Measurements from ENCODE around the gene REXO5. TPM values are rescaled to one million over a fixed set of nuclear protein-coding genes. Genes with fewer than 3 reads are reported as not detected.

REXO5 gene
- total RNA-seq, 3 donors from 2014 or later = 3.0 to 6.9 (median 4.1) TPM

DNA sequence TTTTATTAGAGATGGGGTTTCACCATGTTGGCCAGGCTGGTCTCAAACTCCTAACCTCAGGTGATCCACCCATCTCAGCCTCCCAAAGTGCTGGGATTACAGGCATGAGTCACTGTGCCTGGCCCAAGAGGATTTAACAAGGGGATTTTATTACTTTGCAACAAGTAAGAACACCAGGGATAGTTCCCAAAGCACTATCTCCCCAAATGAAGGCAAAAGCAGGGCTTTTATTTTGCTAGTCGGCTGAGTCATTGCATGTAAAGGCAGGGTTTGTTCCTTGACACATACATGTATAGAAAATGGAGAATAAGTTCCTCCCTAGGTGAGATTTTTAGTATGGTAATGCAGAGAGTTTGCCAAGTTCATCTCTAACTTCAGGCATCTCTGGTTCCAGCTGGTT lies 24.0 kb downstream of the REXO5 start:
- TF ChIP-seq, protein P1, sequence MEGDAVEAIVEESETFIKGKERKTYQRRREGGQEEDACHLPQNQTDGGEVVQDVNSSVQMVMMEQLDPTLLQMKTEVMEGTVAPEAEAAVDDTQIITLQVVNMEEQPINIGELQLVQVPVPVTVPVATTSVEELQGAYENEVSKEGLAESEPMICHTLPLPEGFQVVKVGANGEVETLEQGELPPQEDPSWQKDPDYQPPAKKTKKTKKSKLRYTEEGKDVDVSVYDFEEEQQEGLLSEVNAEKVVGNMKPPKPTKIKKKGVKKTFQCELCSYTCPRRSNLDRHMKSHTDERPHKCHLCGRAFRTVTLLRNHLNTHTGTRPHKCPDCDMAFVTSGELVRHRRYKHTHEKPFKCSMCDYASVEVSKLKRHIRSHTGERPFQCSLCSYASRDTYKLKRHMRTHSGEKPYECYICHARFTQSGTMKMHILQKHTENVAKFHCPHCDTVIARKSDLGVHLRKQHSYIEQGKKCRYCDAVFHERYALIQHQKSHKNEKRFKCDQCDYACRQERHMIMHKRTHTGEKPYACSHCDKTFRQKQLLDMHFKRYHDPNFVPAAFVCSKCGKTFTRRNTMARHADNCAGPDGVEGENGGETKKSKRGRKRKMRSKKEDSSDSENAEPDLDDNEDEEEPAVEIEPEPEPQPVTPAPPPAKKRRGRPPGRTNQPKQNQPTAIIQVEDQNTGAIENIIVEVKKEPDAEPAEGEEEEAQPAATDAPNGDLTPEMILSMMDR (IDR thresholded peaks at IDR 0.05) = no peak
- no peak for DNase-seq
- ATAC-seq = no peak
- Histone ChIP-seq H3K9me3 (no peaks in the 10 kb centered on the region), H3K4me1 (ENCODE audit: low read depth) (no peaks in the 10 kb centered on the region), H3K4me3 (no peak overlapping the region), H3K36me3 (ENCODE audit: low read depth) (no peaks in the 10 kb centered on the region)
- intact Hi-C loops (cut with DNase I, micrococcal nuclease) = no loop called here

DNA sequence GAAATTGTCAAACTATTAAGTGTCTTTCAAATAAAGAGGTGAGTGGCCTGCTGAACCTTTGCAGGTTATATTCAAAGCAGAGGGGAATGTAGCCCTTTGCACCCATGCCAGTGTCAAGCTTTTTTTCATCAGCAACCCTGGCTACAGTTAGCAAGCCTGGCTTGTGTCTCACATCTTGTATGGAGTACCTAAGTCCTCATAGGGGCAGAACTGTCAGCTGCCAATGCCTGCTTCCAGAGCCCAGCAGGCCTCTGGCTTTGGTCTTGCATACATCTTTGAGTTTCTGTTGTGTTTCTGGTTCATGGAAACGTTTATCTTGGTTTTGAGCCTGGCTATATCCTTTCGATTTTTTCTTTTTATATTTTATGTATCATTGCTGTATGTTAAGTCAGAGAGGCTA lies 26.8 kb downstream of the REXO5 start:
- TF ChIP-seq, protein P1 (IDR thresholded peaks at IDR 0.05) = no peak
- no peaks in the 10 kb centered on the region for H3K4me1 ChIP-seq (ENCODE audit: low read depth)
- ATAC-seq (no peak), DNase-seq (no peak)
- intact Hi-C loops (cut with DNase I, micrococcal nuclease) = no loop called here
- H3K4me3 ChIP-seq = no peak overlapping the region
- peaks cover 6% of the 10 kb centered on the region for H3K9me3 ChIP-seq
- no peaks in the 10 kb centered on the region for H3K36me3 ChIP-seq (ENCODE audit: low read depth)

DNA sequence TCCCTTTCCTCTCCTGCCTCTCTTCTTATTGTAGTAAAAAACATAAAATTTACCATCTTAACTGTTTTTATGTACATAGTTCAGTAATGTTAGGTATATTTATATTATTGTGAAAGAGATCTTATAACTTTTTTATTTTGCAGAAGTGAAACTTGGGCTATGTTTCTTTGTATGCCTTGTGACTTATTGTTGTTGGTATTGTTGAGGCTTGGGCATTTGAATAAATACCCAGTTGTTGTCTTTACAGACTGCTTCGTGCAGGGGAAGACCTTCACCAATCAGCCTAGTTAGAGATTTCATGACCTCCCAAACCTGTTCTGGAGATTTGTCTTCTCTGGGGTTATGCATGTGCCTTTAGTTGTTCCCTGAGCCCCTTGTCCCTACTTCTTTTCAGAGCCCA lies 31.9 kb downstream of the REXO5 start:
- H3K36me3 ChIP-seq (ENCODE audit: low read depth) = no peaks in the 10 kb centered on the region
- TF ChIP-seq, protein P1 (IDR thresholded peaks at IDR 0.05) = no peak
- DNase-seq (no peak), ATAC-seq (no peak)
- H3K4me3 ChIP-seq = no peak overlapping the region
- H3K4me1 ChIP-seq (ENCODE audit: low read depth) = no peaks in the 10 kb centered on the region
- intact Hi-C loops (cut with DNase I, micrococcal nuclease) = no loop called here
- peaks cover 6% of the 10 kb centered on the region for H3K9me3 ChIP-seq

DNA sequence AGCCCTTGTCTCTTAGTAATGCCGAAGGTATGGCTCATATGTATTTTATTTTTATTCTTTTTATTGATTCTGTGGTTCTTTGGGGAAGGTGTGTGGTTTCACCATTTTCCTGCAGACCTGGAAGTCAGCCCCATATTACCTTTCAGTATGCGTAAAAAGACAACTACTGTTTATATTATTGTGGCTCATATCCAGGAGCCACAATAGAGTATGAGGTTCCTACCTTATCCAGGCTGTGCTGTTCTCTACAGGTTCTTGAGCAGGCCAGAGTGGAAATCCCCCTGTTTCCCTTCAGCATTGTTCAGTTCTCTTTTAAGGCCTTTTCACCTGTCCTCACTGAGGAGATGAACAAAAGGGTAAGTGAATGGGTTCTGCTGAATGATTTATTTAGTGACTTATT lies 33.2 kb downstream of the REXO5 start:
- TF ChIP-seq, protein P1 (IDR thresholded peaks at IDR 0.05) = no peak
- no peak for DNase-seq
- Histone ChIP-seq H3K4me3 (no peak overlapping the region), H3K4me1 (ENCODE audit: low read depth) (no peaks in the 10 kb centered on the region), H3K9me3 (peaks cover 6% of the 10 kb centered on the region), H3K36me3 (ENCODE audit: low read depth) (no peaks in the 10 kb centered on the region)
- intact Hi-C loops (cut with DNase I, micrococcal nuclease) = no loop called here
- ATAC-seq = no peak

DNA sequence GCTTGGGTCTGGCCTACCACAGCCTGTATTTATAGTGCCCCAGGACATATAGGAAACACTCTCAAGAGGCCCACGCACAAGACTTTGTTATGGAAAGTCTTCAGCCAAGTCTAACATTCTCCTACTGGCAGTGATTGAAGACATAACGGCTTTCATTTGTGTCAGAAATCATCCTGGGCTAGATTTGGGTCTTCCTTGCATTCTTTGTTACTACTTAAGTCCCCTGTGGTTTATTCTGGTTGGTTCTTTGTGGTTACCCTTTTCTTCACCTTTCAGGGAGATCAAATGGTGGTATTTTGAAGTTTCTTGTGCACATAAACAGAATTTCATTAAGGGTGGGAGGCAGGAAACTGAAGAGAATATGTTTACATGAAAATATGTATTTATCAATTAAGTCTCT lies 37.7 kb downstream of the REXO5 start:
- intact Hi-C loops (cut with DNase I, micrococcal nuclease) = no loop called here
- DNase-seq (no peak), ATAC-seq (no peak)
- H3K4me1 ChIP-seq (ENCODE audit: low read depth) = no peaks in the 10 kb centered on the region
- TF ChIP-seq, protein P1 (IDR thresholded peaks at IDR 0.05) = no peak
- H3K4me3 ChIP-seq = no peak overlapping the region
- H3K9me3 ChIP-seq = no peaks in the 10 kb centered on the region
- H3K36me3 ChIP-seq (ENCODE audit: low read depth) = no peaks in the 10 kb centered on the region

DNA sequence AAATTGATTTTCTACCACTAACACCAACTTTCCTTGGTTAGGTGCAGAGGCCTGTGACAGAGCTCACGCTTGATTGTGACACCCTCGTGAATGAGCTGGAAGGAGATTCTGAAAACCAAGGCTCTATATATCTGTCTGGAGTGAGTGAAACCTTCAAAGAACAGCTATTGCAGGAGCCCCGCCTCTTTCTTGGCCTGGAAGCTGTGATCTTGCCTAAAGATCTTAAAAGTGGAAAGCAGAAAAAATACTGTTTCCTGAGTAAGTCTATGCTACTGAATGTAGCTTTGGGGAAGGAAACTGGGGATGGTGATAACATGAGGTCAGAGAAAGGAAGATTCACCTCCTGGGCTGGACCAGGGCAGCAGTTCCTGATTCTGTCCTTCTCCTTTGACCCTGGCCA lies 38.3 kb downstream of the REXO5 start:
- H3K9me3 ChIP-seq = no peaks in the 10 kb centered on the region
- DNase-seq (no peak), ATAC-seq (no peak)
- no peaks in the 10 kb centered on the region for H3K36me3 ChIP-seq (ENCODE audit: low read depth)
- no peak overlapping the region for H3K4me3 ChIP-seq
- TF ChIP-seq, protein P1 (IDR thresholded peaks at IDR 0.05) = no peak
- H3K4me1 ChIP-seq (ENCODE audit: low read depth) = no peaks in the 10 kb centered on the region
- intact Hi-C loops (cut with DNase I, micrococcal nuclease) = no loop called here
